Bone marrow (tissue), 2 donors: Measurements from ENCODE around the gene ATXN1.

Experiments used
- DNase-seq, 2 donors: peaks; one replicate each; lab custom pipeline; 2025; lab: John Stamatoyannopoulos, UW

The ATXN1 gene

GRCh38 chr6:16437095-16437494 lies 324.2 kb downstream of the ATXN1 start:
- DNase-seq = no peak

- no peak for DNase-seq
Observed at GRCh38 chr6:16436550-16436949, 324.7 kb downstream of the ATXN1 start.

GRCh38 chr6:16434885-16435284 lies 326.4 kb downstream of the ATXN1 start:
- no peak for DNase-seq

- no peak for DNase-seq
Observed at GRCh38 chr6:16433338-16433890, 327.8 kb downstream of the ATXN1 start.

- no peak for DNase-seq
Observed at GRCh38 chr6:16432075-16433032, 328.9 kb downstream of the ATXN1 start.

- no peak for DNase-seq
Observed at GRCh38 chr6:16431106-16431505, 330.2 kb downstream of the ATXN1 start.

- DNase-seq = no peak
Observed at GRCh38 chr6:16430391-16431089, 330.7 kb downstream of the ATXN1 start.

- no peak for DNase-seq
Observed at GRCh38 chr6:16429669-16430068, 331.6 kb downstream of the ATXN1 start.

GRCh38 chr6:16427124-16427523 lies 334.1 kb downstream of the ATXN1 start:
- DNase-seq = no peak

GRCh38 chr6:16425881-16426615 lies 335.2 kb downstream of the ATXN1 start:
- no peak for DNase-seq

GRCh38 chr6:16421462-16421960 lies 339.7 kb downstream of the ATXN1 start:
- DNase-seq = no peak

- DNase-seq = no peak
Observed at GRCh38 chr6:16420715-16421461, 340.4 kb downstream of the ATXN1 start.

- DNase-seq = no peak
Observed at GRCh38 chr6:16420337-16420714, 340.9 kb downstream of the ATXN1 start.

- DNase-seq = no peak
Observed at GRCh38 chr6:16419636-16420336, 341.5 kb downstream of the ATXN1 start.

GRCh38 chr6:16418151-16418550 lies 343.1 kb downstream of the ATXN1 start:
- DNase-seq = no peak

- DNase-seq = no peak
Observed at GRCh38 chr6:16415677-16416076, 345.6 kb downstream of the ATXN1 start.

- DNase-seq = no peak
Observed at GRCh38 chr6:16414205-16414604, 347.1 kb downstream of the ATXN1 start.

- DNase-seq = no peak
Observed at GRCh38 chr6:16413399-16413798, 347.9 kb downstream of the ATXN1 start.

GRCh38 chr6:16412982-16413381 lies 348.3 kb downstream of the ATXN1 start:
- no peak for DNase-seq

GRCh38 chr6:16412171-16412570 lies 349.1 kb downstream of the ATXN1 start:
- DNase-seq = no peak
